A673 (cell line): ENCODE results near the gene KCNQ1.

Experiments used
- EZH2 ChIP-seq: fragments of 200-600 bp; sonication (generic); IDR thresholded peaks from 2 replicates; pipeline ENCODE4 v1.6.1; 2017; ENCODE audit warnings: borderline replicate concordance, low read depth, mild to moderate bottlenecking, mixed read lengths, antibody characterized with exemption, low read length; ENCODE audit not compliant: poor library complexity, severe bottlenecking
- TF ChIP-seq, protein P1 (sequence below): fragments of 300-800, 200-600 bp; sonication (generic); conservative IDR thresholded peaks from 2 replicates; pipeline ENCODE4 v1.5.1; 2017; ENCODE audit warnings: low read depth, mild to moderate bottlenecking, antibody characterized with exemption, low read length, moderate library complexity, mixed read lengths

DNA sequence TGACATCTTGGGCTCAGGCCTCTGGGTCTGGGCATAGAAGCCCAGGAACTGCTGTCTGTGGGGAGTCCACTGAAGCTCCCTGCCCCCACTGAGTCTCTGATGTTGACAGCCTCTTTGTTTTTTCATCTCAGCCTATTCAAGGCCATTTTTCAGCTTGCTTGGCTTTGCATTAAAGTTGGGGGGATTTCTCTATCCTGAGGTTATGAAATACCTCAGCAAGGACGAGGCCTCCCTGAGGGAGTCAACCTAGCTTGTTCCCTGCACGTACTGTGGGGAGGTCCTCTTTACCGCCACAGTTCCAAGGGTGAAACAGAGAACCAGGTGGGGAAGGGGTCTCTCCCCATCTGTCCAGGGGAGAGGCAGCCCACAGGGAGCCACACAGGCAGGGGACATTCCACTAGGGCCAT lies 246.6 kb downstream of the KCNQ1 start:
- TF ChIP-seq, protein P1, sequence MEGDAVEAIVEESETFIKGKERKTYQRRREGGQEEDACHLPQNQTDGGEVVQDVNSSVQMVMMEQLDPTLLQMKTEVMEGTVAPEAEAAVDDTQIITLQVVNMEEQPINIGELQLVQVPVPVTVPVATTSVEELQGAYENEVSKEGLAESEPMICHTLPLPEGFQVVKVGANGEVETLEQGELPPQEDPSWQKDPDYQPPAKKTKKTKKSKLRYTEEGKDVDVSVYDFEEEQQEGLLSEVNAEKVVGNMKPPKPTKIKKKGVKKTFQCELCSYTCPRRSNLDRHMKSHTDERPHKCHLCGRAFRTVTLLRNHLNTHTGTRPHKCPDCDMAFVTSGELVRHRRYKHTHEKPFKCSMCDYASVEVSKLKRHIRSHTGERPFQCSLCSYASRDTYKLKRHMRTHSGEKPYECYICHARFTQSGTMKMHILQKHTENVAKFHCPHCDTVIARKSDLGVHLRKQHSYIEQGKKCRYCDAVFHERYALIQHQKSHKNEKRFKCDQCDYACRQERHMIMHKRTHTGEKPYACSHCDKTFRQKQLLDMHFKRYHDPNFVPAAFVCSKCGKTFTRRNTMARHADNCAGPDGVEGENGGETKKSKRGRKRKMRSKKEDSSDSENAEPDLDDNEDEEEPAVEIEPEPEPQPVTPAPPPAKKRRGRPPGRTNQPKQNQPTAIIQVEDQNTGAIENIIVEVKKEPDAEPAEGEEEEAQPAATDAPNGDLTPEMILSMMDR, result no peak
- no peak for TF ChIP-seq EZH2
